ENCODE measurements around the gene STK32C. TPM values are rescaled to one million over a fixed set of nuclear protein-coding genes. Genes with fewer than 3 reads are reported as not detected.
A peak's percentile ranks its signal among the peaks of the same experiment; 100 is the strongest.

The STK32C gene
- total and polyA plus RNA-seq, 8 donors: 3.3 to 13.2 (median 5.2) TPM

DNA sequence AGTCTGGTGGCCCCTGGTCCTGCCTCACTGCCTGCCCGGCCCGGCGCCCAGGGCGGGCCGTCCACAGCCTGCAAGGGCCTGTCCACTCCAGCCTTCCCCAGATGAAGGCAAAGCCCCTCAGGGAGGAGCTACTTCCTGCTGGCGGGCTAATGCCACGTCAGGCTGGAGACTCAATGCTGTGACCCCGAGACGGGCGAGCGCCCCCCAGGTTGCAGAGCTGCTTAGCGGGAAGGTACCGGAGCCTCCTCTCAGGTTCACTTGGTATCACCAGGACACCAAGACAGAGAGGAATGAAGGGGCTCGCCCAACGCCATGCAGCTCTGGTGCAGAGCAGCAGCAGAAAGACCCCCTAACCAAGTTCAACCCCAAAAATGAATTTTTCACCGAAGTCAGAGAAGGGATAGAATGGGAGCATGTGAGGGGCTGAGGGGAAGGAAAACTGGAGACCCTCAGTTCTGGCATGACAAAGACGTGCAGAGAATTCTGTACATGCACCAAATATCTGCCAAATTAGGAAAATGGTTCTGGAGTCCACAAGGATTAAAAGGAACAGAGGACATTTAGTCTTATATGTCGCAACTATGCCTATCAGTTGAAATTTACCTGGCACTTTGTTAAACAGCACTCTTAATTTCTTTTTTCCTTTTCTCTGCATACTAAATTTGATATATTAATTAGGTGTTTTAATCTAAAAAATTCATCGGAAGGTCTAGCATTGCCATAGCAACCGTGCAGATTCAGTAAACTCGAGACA is 2.8 kb downstream of the STK32C start:
- no peak for ATAC-seq
- Histone ChIP-seq H3K4me1 (peaks cover 0 to 12% (median 6%) of the 10 kb centered on the region in 3 donors), H3K27ac (no peak overlapping the region), H3K9me3 (no peaks in the 10 kb centered on the region), H3K27me3 (no peaks in the 10 kb centered on the region), H3K4me3 (no peak overlapping the region), H3K36me3 (no peaks in the 10 kb centered on the region)
- TF ChIP-seq, protein P1, sequence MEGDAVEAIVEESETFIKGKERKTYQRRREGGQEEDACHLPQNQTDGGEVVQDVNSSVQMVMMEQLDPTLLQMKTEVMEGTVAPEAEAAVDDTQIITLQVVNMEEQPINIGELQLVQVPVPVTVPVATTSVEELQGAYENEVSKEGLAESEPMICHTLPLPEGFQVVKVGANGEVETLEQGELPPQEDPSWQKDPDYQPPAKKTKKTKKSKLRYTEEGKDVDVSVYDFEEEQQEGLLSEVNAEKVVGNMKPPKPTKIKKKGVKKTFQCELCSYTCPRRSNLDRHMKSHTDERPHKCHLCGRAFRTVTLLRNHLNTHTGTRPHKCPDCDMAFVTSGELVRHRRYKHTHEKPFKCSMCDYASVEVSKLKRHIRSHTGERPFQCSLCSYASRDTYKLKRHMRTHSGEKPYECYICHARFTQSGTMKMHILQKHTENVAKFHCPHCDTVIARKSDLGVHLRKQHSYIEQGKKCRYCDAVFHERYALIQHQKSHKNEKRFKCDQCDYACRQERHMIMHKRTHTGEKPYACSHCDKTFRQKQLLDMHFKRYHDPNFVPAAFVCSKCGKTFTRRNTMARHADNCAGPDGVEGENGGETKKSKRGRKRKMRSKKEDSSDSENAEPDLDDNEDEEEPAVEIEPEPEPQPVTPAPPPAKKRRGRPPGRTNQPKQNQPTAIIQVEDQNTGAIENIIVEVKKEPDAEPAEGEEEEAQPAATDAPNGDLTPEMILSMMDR (IDR thresholded peaks at IDR 0.05): no peak
- peak in 2 of 6 donors; percentile 11 to 53 for DNase-seq
- 88 to 89% methylated on average over 21 of the region's 21 CpGs for WGBS, 2 donors
- FAIRE-seq: no peak
- intact Hi-C loops (cut with DNase I): no loop called here

DNA sequence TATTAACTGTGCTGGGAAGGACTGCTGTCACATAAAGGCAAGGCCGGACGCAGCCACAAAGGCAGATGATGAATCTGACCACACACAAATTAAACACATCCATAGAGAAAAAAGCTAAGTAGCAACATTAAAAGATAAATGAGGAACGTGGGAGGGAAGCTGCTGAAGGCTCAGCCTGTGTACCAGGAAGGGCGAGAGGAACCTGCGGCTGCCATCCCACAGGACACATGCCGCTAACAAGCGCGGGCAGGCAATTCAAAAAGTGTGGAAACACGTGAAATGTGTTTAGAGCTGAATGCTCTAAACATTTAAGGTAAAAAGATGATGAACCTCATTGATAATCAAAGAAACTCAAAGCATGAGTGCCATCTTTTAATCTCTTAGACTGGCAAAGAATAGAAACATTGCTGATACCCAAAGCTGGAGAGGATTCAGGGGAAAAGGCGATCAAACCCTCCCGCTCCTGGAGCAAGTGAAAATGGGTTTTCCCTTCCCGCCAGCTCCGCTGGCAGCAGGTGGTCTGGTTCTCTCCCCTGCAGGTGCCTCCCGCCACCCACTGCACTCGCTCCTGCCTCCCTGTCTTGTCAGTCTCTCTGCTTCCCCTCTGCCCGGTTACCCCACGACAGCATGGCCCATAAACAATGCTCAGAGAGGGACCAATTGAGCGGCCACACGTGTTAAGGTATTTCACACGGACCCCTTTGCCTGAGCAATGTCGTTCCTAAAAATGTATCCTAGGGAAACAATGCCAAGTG is 4.2 kb downstream of the STK32C start:
- Histone ChIP-seq H3K36me3 (no peaks in the 10 kb centered on the region), H3K4me1 (peaks cover 0 to 9% (median 6%) of the 10 kb centered on the region in 3 donors), H3K9me3 (no peaks in the 10 kb centered on the region), H3K4me3 (no peak overlapping the region), H3K27ac (no peak overlapping the region), H3K27me3 (no peaks in the 10 kb centered on the region)
- TF ChIP-seq, protein P1 (IDR thresholded peaks at IDR 0.05): no peak
- intact Hi-C loops (cut with DNase I): no loop called here
- 80 to 87% methylated on average over 21 of the region's 21 CpGs for WGBS, 2 donors
- DNase-seq: peak in 3 of 6 donors; percentile 12 to 34 (median 24)
- no peak for ATAC-seq
- FAIRE-seq: no peak

DNA sequence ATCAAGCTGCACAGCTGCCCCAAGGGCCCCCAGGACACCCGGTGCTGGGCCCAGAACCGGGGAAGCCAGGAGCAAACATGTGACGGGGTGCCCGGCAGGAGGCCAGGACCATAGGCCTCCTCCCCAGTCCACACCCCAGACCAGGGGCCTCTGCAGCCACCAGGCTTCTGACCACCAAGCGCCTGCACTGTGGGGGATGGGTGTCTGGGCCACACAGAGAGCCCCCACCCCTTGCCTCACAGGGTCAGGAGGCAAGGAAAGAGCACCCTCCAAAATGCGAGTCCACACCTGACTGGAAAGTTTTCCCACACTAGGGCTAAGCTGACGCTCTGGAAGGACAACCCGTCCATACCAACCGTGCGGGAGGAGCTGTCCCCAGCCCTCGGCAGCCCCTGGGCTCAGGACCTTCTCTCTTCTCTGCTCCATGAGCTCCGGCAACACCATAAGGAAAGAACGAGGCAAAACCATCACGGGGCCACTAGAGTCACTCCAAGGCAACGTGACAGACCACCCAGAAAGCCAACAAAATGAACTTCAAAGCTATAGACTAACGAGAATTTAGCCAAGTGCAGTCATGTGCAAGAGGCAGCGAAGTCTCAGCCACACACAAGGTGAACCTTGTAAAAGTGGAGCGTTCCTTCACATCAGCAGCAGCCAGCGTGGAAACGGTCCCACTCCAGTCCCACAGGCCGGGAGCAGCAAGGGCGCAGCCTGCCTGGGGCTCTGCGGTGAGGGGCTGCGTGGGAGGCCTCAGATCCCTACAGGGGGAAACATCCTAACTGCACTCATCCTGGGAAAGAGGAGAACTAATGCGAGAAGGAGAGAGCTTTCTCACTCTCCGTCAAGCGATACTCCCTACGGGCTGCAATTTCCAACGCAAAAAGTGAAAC is 5.1 kb downstream of the STK32C start:
- no peak for FAIRE-seq
- DNase-seq: peak in 3 of 6 donors; percentile 10 to 43 (median 34)
- H3K27me3 ChIP-seq: no peaks in the 10 kb centered on the region
- no peak overlapping the region for H3K27ac ChIP-seq
- H3K9me3 ChIP-seq: no peaks in the 10 kb centered on the region
- 84 to 87% methylated on average over 29 of the region's 29 CpGs for WGBS, 2 donors
- intact Hi-C loops (cut with DNase I): no loop called here
- H3K4me3 ChIP-seq: no peak overlapping the region
- H3K4me1 ChIP-seq: peaks cover 0 to 8% (median 6%) of the 10 kb centered on the region in 3 donors
- H3K36me3 ChIP-seq: no peaks in the 10 kb centered on the region
- no peak for ATAC-seq
- TF ChIP-seq, protein P1 (IDR thresholded peaks at IDR 0.05): no peak

DNA sequence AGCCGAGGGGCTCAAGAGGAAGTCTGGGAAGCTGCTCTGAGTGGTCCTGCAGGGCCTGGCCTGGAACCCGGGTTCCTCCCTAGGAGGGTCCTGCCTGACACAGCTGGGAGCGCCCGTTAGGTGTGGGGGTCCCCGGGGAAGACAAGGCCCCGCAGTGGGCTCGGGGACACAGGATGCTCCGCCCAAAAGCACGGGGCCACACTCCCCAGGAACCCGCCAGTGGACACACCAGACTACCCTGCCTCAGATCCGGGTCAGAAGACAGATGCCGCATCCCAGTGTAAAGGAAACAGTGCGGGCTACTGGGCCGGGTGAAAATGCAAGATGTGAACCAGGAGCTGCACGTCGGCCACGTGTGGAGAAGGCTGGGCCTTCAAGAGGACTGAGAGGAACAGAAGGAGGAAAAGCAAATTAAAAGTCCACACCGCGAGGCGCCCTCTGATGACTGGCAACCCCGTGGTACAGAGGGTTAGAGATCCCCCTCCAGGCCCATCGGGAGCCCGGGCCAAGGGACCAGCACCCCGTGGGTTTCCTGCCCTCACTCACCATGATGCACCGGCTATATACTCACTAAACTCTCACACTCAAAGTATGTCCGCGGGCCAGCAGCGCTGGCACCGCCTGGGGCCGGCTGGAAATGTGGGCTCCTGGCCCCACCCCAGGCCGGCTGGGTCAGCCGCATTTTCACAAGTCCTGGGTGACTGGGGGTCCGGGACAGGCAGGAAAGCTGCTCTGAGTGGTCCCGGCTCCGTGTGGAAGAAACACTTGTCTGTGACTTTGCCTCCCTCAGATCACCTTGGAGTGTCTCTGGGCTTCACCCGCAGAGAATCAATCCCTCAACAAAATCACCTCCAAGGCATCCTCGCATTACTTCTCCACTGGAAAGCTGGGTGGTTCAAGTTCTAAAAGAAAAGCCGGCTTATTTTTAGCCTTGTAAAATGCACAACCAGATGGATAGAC is 6.1 kb downstream of the STK32C start:
- no peak for ATAC-seq
- WGBS, 2 donors: 78 to 87% methylated on average over 38 of the region's 38 CpGs
- no peaks in the 10 kb centered on the region for H3K9me3 ChIP-seq
- DNase-seq: peak in 3 of 6 donors; percentile 12 to 53 (median 43)
- H3K27me3 ChIP-seq: no peaks in the 10 kb centered on the region
- no peak overlapping the region for H3K27ac ChIP-seq
- no peak overlapping the region for H3K4me3 ChIP-seq
- TF ChIP-seq, protein P1 (IDR thresholded peaks at IDR 0.05): no peak
- H3K36me3 ChIP-seq: no peaks in the 10 kb centered on the region
- intact Hi-C loops (cut with DNase I): no loop called here
- FAIRE-seq: no peak
- H3K4me1 ChIP-seq: peaks cover 0 to 3% (median 3%) of the 10 kb centered on the region in 3 donors

Measured in pancreas (tissue), 10 donors.